GM12878 (cell line): Measurements from ENCODE around the gene METTL21A. TPM values are rescaled to one million over a fixed set of nuclear protein-coding genes. Genes with fewer than 3 reads are reported as not detected.

Experiments used
- ATF7 ChIP-seq: fragments of 450-650 bp; IDR thresholded peaks from 2 replicates; pipeline ENCODE4 v1.6.1; 2016; ENCODE audit warnings: low read depth, mild to moderate bottlenecking
- EGR1 ChIP-seq, 2 experiments: IDR thresholded peaks; 1 replicate in 1 of 2; 2 replicates in 1 of 2; pipeline ENCODE4 v1.6.1; 2011 to 2012; ENCODE audit warnings: low read depth in 2 of 2, low read length in 2 of 2, borderline replicate concordance in 1 of 2, mild to moderate bottlenecking in 1 of 2, moderate library complexity in 1 of 2
- EP300 ChIP-seq, 2 experiments: fragments of 150-350 bp in 1 of 2; IDR thresholded peaks; 2 replicates each; pipeline ENCODE4 v1.6.1; 2011 to 2012; ENCODE audit warnings: low read depth in 2 of 2, low read length in 2 of 2, borderline replicate concordance in 1 of 2, improper control_type of control experiment in 1 of 2, inconsistent platforms in 1 of 2; ENCODE audit not compliant: control insufficient read depth in 1 of 2
- IKZF1 ChIP-seq: fragments of 450-650 bp; conservative IDR thresholded peaks from 2 replicates; pipeline ENCODE4 v1.6.1; 2017; ENCODE audit warnings: antibody characterized with exemption, mild to moderate bottlenecking
- MXI1 ChIP-seq: fragments of 150-350 bp; IDR thresholded peaks from 2 replicates; pipeline ENCODE4 v1.6.1; 2011; ENCODE audit warnings: low read depth, mild to moderate bottlenecking, inconsistent platforms, low read length, improper control_type of control experiment
- NFYB ChIP-seq: IDR thresholded peaks from 2 replicates; pipeline ENCODE4 v1.6.1; 2011; ENCODE audit warnings: low read depth, mild to moderate bottlenecking, low read length, improper control_type of control experiment, moderate library complexity; ENCODE audit not compliant: insufficient read depth
- NR2F1 ChIP-seq: fragments of 450-650 bp; conservative IDR thresholded peaks from 2 replicates; pipeline ENCODE4 v1.6.1; 2017; ENCODE audit warnings: mild to moderate bottlenecking
- POLR2AphosphoS5 ChIP-seq: IDR thresholded peaks from 2 replicates; pipeline ENCODE4 v1.6.1; 2011; ENCODE audit warnings: mild to moderate bottlenecking, low read length, inconsistent platforms
- RAD51 ChIP-seq: fragments of 450-650 bp; IDR thresholded peaks from 2 replicates; pipeline ENCODE4 v1.6.1; 2016; ENCODE audit warnings: moderate library complexity, mild to moderate bottlenecking, inconsistent platforms
- RELA ChIP-seq: fragments of 450-650 bp; IDR thresholded peaks from 2 replicates; pipeline ENCODE4 v1.8.0; 2014; ENCODE audit warnings: borderline replicate concordance; ENCODE audit not compliant: partially characterized antibody
- RUNX3 ChIP-seq: IDR thresholded peaks from 2 replicates; pipeline ENCODE4 v1.6.1; 2012; ENCODE audit warnings: low read length, inconsistent platforms
- SPI1 ChIP-seq: IDR thresholded peaks from 2 replicates; pipeline ENCODE4 v1.6.1; 2011; ENCODE audit warnings: low read depth, mild to moderate bottlenecking, low read length, moderate library complexity, borderline replicate concordance; ENCODE audit not compliant: insufficient read depth
- ZNF384 ChIP-seq: IDR thresholded peaks from 2 replicates; pipeline ENCODE4 v1.6.1; 2012; ENCODE audit warnings: low read depth, mild to moderate bottlenecking, low read length, improper control_type of control experiment, borderline replicate concordance
- polyA plus RNA-seq, 11 experiments: library from polyadenylated mRNA; depleted of rRNA in 4 of 11; unstranded in 6 of 11; stranded (reverse) in 5 of 11; fragments of >200 nt; fragmentation: Nextera tagmentation in 4 of 11; fragmentation: Illumina TruSeq in 1 of 11; extraction: Ambion mirVana in 4 of 11; extraction: Trizol in 1 of 11; gene quantifications; 1 replicate in 1 of 11; 2 replicates in 10 of 11; pipeline versions ENCODE4 v1.2.1 to v1.2.3, GENCODE V29; 2011 to 2016; ENCODE audit warnings: inconsistent platforms in 2 of 11, missing spikeins in 2 of 11, low read depth in 1 of 11
- total RNA-seq, 4 experiments: library from RNA; depleted of rRNA in 3 of 4; stranded (reverse); fragments of >200 nt in 3 of 4; fragmentation: Illumina TruSeq in 1 of 4; extraction: Trizol in 1 of 4; gene quantifications; 2 replicates each; pipeline versions ENCODE4 v1.2.1 to v1.2.3, GENCODE V29; 2013 to 2021
- TF ChIP-seq, protein P1 (sequence below): fragments of 450-650 bp; IDR thresholded peaks from 2 replicates; pipeline ENCODE4 v1.6.1; 2017; ENCODE audit warnings: mild to moderate bottlenecking, low read depth, inconsistent platforms; ENCODE audit not compliant: poor library complexity, severe bottlenecking
- TF ChIP-seq, protein P2 (sequence below): fragments of 450-650 bp; IDR thresholded peaks from 2 replicates; pipeline ENCODE4 v1.6.1; 2017; ENCODE audit warnings: mild to moderate bottlenecking, moderate library complexity
- TF ChIP-seq, protein P3 (sequence below): IDR thresholded peaks from 2 replicates; pipeline ENCODE4 v1.6.1; 2011; ENCODE audit warnings: borderline replicate concordance, low read depth, mild to moderate bottlenecking, moderate library complexity, low read length; ENCODE audit not compliant: insufficient read depth, poor library complexity, severe bottlenecking

The METTL21A gene
- total and polyA plus RNA-seq, 10 of the 15 experiments (the other 5 are each of a cell fraction or from before 2014, with no cell fraction given): 6.8 to 41.7 (median 27.8) TPM

DNA sequence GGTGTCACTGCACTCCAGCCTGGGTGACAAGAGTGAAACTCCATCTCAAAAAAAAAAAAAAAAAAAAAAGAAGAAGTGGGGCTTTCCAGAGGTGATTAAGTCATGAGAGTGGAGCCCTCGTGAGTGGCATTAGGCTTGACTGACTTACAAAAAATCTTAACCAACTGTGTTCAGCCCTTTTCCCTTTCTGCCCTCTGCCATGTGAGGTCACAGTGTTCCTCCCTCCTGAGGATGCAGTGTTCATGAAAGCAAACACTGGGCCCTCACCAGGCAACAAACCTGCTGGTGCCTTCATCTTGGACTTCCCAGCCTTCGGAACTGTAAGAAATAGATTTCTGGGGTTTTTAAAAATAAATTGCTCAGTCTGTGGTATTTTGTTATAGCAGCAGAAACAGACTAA is 37.0 kb upstream of the METTL21A start (continued):
- TF ChIP-seq, protein P1, sequence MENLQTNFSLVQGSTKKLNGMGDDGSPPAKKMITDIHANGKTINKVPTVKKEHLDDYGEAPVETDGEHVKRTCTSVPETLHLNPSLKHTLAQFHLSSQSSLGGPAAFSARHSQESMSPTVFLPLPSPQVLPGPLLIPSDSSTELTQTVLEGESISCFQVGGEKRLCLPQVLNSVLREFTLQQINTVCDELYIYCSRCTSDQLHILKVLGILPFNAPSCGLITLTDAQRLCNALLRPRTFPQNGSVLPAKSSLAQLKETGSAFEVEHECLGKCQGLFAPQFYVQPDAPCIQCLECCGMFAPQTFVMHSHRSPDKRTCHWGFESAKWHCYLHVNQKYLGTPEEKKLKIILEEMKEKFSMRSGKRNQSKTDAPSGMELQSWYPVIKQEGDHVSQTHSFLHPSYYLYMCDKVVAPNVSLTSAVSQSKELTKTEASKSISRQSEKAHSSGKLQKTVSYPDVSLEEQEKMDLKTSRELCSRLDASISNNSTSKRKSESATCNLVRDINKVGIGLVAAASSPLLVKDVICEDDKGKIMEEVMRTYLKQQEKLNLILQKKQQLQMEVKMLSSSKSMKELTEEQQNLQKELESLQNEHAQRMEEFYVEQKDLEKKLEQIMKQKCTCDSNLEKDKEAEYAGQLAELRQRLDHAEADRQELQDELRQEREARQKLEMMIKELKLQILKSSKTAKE: peak; percentile 43
- TF ChIP-seq MXI1: 0 out of 2 replicates have a peak, but pooled peaks have one; percentile 32
- TF ChIP-seq RUNX3: peak; percentile 39; the same call in 1 of the 2 replicates
- peak; percentile 92 for TF ChIP-seq ATF7
- TF ChIP-seq, protein P2, sequence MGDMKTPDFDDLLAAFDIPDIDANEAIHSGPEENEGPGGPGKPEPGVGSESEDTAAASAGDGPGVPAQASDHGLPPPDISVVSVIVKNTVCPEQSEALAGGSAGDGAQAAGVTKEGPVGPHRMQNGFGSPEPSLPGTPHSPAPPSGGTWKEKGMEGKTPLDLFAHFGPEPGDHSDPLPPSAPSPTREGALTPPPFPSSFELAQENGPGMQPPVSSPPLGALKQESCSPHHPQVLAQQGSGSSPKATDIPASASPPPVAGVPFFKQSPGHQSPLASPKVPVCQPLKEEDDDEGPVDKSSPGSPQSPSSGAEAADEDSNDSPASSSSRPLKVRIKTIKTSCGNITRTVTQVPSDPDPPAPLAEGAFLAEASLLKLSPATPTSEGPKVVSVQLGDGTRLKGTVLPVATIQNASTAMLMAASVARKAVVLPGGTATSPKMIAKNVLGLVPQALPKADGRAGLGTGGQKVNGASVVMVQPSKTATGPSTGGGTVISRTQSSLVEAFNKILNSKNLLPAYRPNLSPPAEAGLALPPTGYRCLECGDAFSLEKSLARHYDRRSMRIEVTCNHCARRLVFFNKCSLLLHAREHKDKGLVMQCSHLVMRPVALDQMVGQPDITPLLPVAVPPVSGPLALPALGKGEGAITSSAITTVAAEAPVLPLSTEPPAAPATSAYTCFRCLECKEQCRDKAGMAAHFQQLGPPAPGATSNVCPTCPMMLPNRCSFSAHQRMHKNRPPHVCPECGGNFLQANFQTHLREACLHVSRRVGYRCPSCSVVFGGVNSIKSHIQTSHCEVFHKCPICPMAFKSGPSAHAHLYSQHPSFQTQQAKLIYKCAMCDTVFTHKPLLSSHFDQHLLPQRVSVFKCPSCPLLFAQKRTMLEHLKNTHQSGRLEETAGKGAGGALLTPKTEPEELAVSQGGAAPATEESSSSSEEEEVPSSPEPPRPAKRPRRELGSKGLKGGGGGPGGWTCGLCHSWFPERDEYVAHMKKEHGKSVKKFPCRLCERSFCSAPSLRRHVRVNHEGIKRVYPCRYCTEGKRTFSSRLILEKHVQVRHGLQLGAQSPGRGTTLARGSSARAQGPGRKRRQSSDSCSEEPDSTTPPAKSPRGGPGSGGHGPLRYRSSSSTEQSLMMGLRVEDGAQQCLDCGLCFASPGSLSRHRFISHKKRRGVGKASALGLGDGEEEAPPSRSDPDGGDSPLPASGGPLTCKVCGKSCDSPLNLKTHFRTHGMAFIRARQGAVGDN: peak; percentile 68; the same call in 1 of the 2 replicates
- peak; percentile 83 for TF ChIP-seq ZNF384
- no peak for TF ChIP-seq EGR1 (IDR thresholded peaks at IDR 0.05; ENCODE audit: borderline replicate concordance in 1 of 2, low read depth in 2 of 2, low read length in 2 of 2)
- TF ChIP-seq RELA: peak; percentile 74
- TF ChIP-seq SPI1: peak; percentile 77
- TF ChIP-seq POLR2AphosphoS5: peak; percentile 72
- TF ChIP-seq NFYB: no peak
- TF ChIP-seq IKZF1: peak; percentile 39; the same call in 1 of the 2 replicates
- TF ChIP-seq RAD51: peak; percentile 45; the same call in 1 of the 2 replicates
- TF ChIP-seq, protein P3, sequence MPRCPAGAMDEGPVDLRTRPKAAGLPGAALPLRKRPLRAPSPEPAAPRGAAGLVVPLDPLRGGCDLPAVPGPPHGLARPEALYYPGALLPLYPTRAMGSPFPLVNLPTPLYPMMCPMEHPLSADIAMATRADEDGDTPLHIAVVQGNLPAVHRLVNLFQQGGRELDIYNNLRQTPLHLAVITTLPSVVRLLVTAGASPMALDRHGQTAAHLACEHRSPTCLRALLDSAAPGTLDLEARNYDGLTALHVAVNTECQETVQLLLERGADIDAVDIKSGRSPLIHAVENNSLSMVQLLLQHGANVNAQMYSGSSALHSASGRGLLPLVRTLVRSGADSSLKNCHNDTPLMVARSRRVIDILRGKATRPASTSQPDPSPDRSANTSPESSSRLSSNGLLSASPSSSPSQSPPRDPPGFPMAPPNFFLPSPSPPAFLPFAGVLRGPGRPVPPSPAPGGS: no peak
- peak in 1 of 2 experiments; percentile 8; a peak in 1 of 4 replicates for TF ChIP-seq EP300 (IDR thresholded peaks at IDR 0.05; ENCODE audit: borderline replicate concordance in 1 of 2, control insufficient read depth in 1 of 2, low read depth in 2 of 2, low read length in 2 of 2)
- TF ChIP-seq NR2F1: peak; percentile 76
